Type B pancreatic cell (in vitro differentiated cells): ENCODE data around the gene SIX4. TPM values are rescaled to one million over a fixed set of nuclear protein-coding genes. Genes with fewer than 3 reads are reported as not detected.

Experiments used
- DNase-seq: peaks from one replicate; pipeline ENCODE4 v3.0.0; 2021; ENCODE audit warnings: mixed read lengths; ENCODE audit not compliant: unreplicated experiment; ENCODE audit errors: extremely low spot score
- H3K27ac Mint-ChIP-seq: 2 replicates; pipeline ENCODE4 v1.8.0; 2021; ENCODE audit warnings: mild to moderate bottlenecking, mixed read lengths
- H3K27me3 Mint-ChIP-seq: 2 replicates; pipeline ENCODE4 v1.8.0; 2021; ENCODE audit warnings: mixed read lengths
- H3K36me3 Mint-ChIP-seq: 2 replicates; pipeline ENCODE4 v1.8.0; 2021; ENCODE audit warnings: mixed read lengths
- H3K4me1 Mint-ChIP-seq: one replicate; pipeline ENCODE4 v1.8.0; 2021; ENCODE audit warnings: mixed read lengths; ENCODE audit not compliant: unreplicated experiment
- H3K4me3 Mint-ChIP-seq: 2 replicates; pipeline ENCODE4 v1.8.0; 2021; ENCODE audit warnings: mild to moderate bottlenecking, mixed read lengths
- H3K9me3 Mint-ChIP-seq: 2 replicates; pipeline ENCODE4 v1.8.0; 2021; ENCODE audit warnings: mixed read lengths
- total RNA-seq: library from RNA; stranded (reverse); gene quantifications from 2 replicates; pipeline ENCODE4 v1.2.1, GENCODE V29; 2021; ENCODE audit warnings: low replicate concordance
- TF ChIP-seq, protein P1 (sequence below): fragments of 200-600 bp; sonication (generic); conservative IDR thresholded peaks from 2 replicates; pipeline ENCODE4 v1.5.0; 2021; ENCODE audit warnings: antibody characterized with exemption, mild to moderate bottlenecking

The SIX4 gene
- total RNA-seq, 1 donor from 2014 or later = 26.0 TPM

DNA sequence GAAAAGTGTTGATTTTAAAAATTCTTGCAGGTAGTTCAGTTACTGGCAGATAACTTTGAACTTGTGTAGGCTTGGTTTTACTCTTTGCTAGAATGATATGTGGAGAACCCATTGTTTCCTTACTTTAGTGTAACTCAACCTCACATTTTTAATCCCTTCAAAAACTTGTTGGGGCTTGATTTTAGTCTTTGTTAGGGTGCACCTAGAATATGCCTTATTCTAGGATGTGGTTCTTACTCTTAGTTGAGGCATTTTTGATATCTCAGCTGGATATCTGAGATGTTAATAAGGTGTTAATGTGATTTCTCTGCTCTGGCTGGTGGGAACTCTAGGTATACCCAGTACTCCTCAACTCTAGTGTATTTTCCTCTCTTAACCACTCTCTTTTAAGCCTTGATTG lies 20.4 kb upstream of the SIX4 start:
- no peak overlapping the region for H3K4me3 Mint-ChIP-seq
- H3K27me3 Mint-ChIP-seq = no peaks in the 10 kb centered on the region
- peaks cover 7% of the 10 kb centered on the region for H3K9me3 Mint-ChIP-seq
- TF ChIP-seq, protein P1, sequence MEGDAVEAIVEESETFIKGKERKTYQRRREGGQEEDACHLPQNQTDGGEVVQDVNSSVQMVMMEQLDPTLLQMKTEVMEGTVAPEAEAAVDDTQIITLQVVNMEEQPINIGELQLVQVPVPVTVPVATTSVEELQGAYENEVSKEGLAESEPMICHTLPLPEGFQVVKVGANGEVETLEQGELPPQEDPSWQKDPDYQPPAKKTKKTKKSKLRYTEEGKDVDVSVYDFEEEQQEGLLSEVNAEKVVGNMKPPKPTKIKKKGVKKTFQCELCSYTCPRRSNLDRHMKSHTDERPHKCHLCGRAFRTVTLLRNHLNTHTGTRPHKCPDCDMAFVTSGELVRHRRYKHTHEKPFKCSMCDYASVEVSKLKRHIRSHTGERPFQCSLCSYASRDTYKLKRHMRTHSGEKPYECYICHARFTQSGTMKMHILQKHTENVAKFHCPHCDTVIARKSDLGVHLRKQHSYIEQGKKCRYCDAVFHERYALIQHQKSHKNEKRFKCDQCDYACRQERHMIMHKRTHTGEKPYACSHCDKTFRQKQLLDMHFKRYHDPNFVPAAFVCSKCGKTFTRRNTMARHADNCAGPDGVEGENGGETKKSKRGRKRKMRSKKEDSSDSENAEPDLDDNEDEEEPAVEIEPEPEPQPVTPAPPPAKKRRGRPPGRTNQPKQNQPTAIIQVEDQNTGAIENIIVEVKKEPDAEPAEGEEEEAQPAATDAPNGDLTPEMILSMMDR = no peak
- no peak for DNase-seq
- no peaks in the 10 kb centered on the region for H3K4me1 Mint-ChIP-seq
- no peak overlapping the region for H3K27ac Mint-ChIP-seq
- H3K36me3 Mint-ChIP-seq = peaks cover 8% of the 10 kb centered on the region

DNA sequence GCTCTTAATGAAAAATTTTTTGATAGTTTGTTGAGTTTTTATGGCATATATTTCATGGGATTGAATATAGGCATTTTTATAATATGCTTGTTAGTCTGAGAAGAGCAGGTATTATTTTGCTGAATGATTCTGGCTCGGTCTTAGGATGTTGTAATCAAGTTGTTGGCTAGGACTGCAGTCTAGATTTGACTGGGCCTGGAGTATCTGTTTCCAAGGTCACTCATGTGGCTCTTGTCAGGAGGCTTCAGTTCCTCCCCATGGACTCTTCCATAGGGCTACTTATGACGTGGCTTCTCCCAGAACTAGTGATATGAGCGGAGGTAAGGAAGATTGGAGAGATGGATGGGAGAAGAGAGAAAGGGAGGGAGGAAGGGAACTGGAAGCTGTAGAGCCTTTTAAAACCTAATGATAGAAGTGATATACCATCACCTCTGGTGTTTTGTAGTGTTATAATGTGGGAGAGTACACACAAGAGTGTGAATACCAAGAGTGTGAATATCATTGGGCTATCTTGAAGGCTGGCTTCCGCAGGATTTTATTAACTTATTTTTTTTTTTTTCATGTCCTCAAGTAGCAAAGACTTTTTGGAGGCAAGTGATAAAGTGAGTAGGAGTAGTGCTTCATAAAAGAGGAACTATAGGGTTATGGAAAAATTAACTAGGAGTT lies 14.8 kb upstream of the SIX4 start:
- H3K9me3 Mint-ChIP-seq = peaks cover 7% of the 10 kb centered on the region
- H3K36me3 Mint-ChIP-seq = peaks cover 8% of the 10 kb centered on the region
- no peaks in the 10 kb centered on the region for H3K27me3 Mint-ChIP-seq
- H3K27ac Mint-ChIP-seq = no peak overlapping the region
- H3K4me1 Mint-ChIP-seq = peaks cover 20% of the 10 kb centered on the region
- TF ChIP-seq, protein P1 = no peak
- H3K4me3 Mint-ChIP-seq = no peak overlapping the region
- no peak for DNase-seq

DNA sequence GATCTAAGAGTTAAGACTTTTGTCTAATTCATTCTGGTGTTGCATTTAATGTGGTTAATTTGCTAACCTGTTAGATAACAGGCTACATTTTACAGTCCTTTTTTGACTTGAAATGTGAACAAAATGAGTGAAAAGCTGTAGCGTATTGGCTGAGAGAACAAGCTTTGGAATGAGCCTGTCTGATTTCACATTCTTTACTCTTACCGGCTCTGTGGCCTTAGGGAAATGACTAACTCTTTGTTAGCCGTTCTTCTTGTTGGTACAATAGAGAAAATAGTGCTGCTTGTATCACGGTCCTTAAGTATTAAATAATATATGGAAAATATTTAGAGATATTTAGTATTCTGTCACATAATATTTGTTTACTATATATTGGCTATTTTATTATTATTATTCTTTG lies 12.3 kb upstream of the SIX4 start:
- DNase-seq = no peak
- peak overlapping the region; percentile 70 for H3K27ac Mint-ChIP-seq

DNA sequence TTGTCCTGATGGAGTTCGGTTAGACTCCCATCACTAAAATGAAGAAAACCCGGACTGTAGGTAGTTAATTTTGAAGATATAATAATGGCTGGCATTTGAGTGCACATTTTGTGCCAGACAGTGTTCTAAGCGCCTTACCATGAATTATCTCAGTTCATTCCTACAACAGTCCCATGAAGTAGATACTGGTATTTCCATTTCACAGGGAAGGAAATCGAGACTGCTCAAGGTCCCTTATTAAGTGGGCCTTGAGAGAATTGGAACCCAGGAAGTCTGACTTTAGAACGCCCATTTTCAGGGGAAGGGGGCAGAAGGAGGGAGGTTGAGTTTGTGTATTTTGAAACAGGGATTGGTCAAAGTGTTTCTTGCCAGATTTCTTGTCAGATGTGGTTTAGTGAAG lies 11.3 kb upstream of the SIX4 start:
- H3K36me3 Mint-ChIP-seq = no peaks in the 10 kb centered on the region
- peak overlapping the region; percentile 98 for H3K4me3 Mint-ChIP-seq
- H3K27me3 Mint-ChIP-seq = peaks cover 5% of the 10 kb centered on the region
- peak overlapping the region; percentile 92 for H3K27ac Mint-ChIP-seq
- no peak for DNase-seq
- H3K4me1 Mint-ChIP-seq = peaks cover 20% of the 10 kb centered on the region
- TF ChIP-seq, protein P1 = no peak
- H3K9me3 Mint-ChIP-seq = no peaks in the 10 kb centered on the region

More for the DNA sequence above, 12.3 kb upstream of the SIX4 start:
- Mint-ChIP-seq H3K4me3 (peak overlapping the region; percentile 98), H3K36me3 (no peaks in the 10 kb centered on the region), H3K4me1 (peaks cover 20% of the 10 kb centered on the region), H3K9me3 (no peaks in the 10 kb centered on the region), H3K27me3 (peaks cover 5% of the 10 kb centered on the region)
- TF ChIP-seq, protein P1 = no peak

DNA sequence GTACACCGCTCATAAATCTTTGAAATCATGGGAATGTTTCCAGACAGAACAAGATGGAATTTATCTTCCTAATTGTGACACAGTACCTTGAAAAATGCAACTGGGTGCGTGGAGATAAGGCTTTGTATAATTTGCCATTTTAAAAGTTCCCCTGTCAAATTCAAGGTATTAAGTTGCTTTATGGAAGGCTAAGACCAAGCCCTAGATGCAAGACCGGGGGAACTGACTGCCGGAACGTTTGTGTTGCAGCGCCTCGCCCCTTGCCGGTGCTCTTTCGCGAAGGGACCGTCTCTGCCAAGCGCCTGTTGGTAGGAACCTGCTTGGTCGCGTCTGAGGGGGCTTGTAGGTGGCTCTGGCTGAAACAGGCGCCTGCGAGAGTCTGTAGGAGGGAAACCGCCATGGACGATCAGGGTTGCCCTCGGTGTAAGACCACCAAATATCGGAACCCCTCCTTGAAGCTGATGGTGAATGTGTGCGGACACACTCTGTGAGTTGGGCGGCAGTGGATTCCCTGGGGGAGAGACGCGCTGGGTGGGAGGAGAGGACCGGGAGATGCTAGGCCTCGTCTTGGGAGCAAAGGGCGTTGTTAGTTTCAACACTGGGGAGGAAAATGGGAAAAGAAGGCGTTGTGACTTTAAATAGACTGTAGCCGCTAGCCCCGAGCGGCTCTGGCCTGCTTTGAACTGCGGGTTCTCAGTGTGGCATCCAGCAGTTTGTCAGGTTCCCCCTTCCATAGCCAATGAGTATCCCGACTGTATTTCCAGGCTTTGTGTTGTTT lies 10.5 kb upstream of the SIX4 start, which contains the start of gene MNAT1:
Gene MNAT1 (plus strand): TSS at position 297 of the 778 bp plus-strand sequence. CDS start 102 bp downstream, at position 399.
- no peaks in the 10 kb centered on the region for H3K9me3 Mint-ChIP-seq
- H3K4me1 Mint-ChIP-seq = peaks cover 20% of the 10 kb centered on the region
- peak; percentile 84 for DNase-seq
- peak within 1 kb of the TSS; percentile 98 for H3K4me3 Mint-ChIP-seq
- TF ChIP-seq, protein P1 = no peak
- peaks cover 5% of the 10 kb centered on the region for H3K27me3 Mint-ChIP-seq
- H3K36me3 Mint-ChIP-seq = no peaks in the 10 kb centered on the region
- H3K27ac Mint-ChIP-seq = peak within 1 kb of the TSS; percentile 92
